Measurements from ENCODE around the gene NPM3. TPM values are rescaled to one million over a fixed set of nuclear protein-coding genes. Genes with fewer than 3 reads are reported as not detected.

Gene NPM3
- total RNA-seq, 1 donor = 64.8 TPM

DNA sequence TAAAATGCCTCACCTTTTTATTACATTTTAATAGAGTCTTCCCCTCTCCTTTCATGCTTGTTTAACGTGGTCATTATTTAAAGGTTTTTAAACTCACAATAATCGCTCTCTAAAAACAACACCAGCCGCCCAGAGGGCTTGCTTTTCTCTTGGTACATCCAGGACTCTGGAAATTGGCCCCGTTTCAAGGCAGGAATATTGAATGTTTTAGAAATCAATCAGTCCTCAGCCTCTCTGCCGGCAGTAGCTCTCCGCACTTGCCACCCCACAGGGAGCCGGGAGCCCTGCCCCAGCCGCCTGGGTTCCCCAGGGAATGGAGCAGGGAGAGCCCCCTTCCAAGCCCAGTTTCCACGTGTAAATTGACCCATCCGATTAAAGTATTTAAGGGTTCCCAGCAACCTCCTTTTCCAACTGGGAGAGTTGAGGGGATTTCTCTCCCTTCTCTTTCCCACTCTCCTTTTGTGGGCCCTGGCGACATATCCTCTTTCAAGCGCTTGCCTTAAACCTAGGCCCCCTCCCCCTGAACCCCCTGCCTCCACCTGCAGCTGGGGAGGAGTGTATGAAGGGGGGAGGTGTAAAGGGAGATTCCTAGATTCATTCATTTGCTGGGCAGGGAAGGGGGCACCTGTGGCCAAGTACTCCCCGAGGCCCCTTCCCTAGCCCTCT lies 9.2 kb downstream of the NPM3 start:
- peak; percentile 81 for DNase-seq (ENCODE audit: insufficient read length, low spot score, missing footprints)
- peaks cover 14% of the 10 kb centered on the region for H4K20me1 ChIP-seq (ENCODE audit: insufficient read depth, low read length)
- H3K9me3 ChIP-seq (ENCODE audit: low read depth, low read length) = no peaks in the 10 kb centered on the region
- H3K4me2 ChIP-seq (ENCODE audit: insufficient read depth, low read length) = no peak overlapping the region
- no peaks in the 10 kb centered on the region for H3K4me1 ChIP-seq (ENCODE audit: insufficient read depth, low read length)
- no peak overlapping the region for H2AFZ ChIP-seq (ENCODE audit: low read length)
- no peak overlapping the region for H3K27ac ChIP-seq (ENCODE audit: low read depth, low read length)
- H3K4me3 ChIP-seq (ENCODE audit: insufficient read depth, low read length) = no peak overlapping the region
- H3K36me3 ChIP-seq (ENCODE audit: insufficient read depth, low read length) = no peaks in the 10 kb centered on the region
- no peaks in the 10 kb centered on the region for H3K79me2 ChIP-seq (ENCODE audit: insufficient read depth, low read length)
- peaks cover 51% of the 10 kb centered on the region for H3K27me3 ChIP-seq (ENCODE audit: insufficient read depth, low read length)
- TF ChIP-seq, protein P1, sequence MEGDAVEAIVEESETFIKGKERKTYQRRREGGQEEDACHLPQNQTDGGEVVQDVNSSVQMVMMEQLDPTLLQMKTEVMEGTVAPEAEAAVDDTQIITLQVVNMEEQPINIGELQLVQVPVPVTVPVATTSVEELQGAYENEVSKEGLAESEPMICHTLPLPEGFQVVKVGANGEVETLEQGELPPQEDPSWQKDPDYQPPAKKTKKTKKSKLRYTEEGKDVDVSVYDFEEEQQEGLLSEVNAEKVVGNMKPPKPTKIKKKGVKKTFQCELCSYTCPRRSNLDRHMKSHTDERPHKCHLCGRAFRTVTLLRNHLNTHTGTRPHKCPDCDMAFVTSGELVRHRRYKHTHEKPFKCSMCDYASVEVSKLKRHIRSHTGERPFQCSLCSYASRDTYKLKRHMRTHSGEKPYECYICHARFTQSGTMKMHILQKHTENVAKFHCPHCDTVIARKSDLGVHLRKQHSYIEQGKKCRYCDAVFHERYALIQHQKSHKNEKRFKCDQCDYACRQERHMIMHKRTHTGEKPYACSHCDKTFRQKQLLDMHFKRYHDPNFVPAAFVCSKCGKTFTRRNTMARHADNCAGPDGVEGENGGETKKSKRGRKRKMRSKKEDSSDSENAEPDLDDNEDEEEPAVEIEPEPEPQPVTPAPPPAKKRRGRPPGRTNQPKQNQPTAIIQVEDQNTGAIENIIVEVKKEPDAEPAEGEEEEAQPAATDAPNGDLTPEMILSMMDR (IDR thresholded peaks at IDR 0.05; ENCODE audit: extremely low read depth, low read depth, low read length) = no peak

DNA sequence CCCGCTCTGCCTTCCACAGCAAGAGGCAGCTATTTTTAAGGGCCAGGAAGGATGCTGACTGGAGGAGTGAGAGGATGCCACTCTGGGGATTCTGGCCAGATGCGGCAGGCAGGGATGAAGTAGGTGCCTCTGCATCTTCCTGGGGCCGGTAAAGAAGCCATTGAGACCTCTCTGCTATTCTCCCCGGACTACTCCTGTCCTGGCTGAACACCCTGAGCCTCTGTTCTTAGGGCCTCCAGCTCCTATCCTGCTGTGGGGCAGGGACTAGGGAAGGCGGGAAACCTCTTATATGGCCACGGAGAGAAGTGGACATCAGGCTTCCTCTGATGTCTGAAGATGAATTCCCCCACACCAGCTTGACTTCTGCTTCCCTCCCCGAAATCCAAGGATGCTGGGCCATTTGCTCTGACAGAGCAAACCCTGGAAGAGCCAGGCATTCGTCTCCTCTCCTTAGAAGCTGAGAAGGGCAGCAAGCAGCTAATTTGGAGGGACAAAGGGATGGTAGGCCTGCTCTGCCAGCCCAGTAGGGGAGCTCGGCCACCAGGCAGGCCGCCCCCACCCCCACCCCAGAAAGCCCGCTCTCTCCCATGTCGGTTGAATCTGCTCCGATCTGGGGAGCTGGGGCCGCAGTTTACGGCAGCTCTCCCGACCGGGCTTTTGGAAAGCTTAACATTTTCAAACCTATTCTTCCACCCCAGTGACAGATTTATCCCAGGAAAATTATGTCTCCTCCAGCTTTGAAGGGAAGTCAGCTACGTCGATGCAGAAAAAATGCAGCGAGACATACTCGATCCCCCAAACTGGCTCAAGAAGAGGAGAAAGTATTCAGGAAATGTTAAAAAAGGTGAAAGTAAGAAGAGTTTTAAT lies 10.1 kb downstream of the NPM3 start:
- peaks cover 55% of the 10 kb centered on the region for H3K27me3 ChIP-seq (ENCODE audit: insufficient read depth, low read length)
- peak; percentile 85 for DNase-seq (ENCODE audit: insufficient read length, low spot score, missing footprints)
- peaks cover 7% of the 10 kb centered on the region for H4K20me1 ChIP-seq (ENCODE audit: insufficient read depth, low read length)
- H3K9me3 ChIP-seq (ENCODE audit: low read depth, low read length) = no peaks in the 10 kb centered on the region
- H3K4me2 ChIP-seq (ENCODE audit: insufficient read depth, low read length) = no peak overlapping the region
- H3K36me3 ChIP-seq (ENCODE audit: insufficient read depth, low read length) = no peaks in the 10 kb centered on the region
- TF ChIP-seq, protein P1 (IDR thresholded peaks at IDR 0.05; ENCODE audit: extremely low read depth, low read depth, low read length) = no peak
- H2AFZ ChIP-seq (ENCODE audit: low read length) = no peak overlapping the region
- no peaks in the 10 kb centered on the region for H3K4me1 ChIP-seq (ENCODE audit: insufficient read depth, low read length)
- no peaks in the 10 kb centered on the region for H3K79me2 ChIP-seq (ENCODE audit: insufficient read depth, low read length)
- H3K4me3 ChIP-seq (ENCODE audit: insufficient read depth, low read length) = no peak overlapping the region
- H3K27ac ChIP-seq (ENCODE audit: low read depth, low read length) = no peak overlapping the region

DNA sequence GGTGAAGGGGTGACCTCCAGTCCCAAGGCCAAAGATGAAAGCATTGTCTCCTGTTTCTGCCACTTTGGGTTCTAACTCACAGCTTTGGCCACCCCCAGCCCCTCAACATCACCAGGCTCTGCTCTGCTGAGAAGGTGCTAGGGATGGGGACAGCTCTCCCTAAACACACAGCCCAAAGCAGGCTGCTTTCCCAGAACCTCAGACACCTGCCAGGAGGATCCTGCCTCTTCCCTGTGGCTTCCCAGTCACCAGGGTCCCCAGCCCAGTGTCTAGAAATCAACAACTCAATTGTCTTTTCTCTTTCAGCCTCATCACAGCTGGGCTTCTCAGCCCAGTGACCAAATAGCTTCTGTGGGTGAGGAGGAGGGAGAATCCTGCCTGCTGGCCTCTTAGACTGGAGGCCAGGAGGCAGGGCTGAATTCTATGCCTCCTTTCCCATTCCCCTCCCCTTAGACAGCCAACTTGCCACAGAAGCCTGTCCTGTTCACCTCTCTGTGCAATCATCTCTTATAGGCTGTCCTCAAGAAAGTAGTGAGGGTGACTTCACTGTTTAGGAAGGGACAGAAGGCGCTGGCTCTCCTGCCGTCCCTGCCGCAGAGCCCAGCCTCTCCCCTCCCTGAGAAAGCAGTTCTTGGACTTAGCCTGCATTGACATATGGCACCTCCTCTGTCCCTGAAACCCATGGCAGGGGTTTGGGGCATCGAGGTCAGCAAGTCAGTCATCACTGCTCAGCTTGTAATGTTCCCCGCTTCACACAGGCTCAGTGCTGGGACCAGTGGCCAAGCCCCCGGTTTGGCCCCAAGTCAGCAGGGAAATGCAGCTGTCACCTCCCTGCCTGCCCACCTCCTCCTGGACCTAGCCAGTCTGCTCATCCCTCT lies 11.0 kb downstream of the NPM3 start:
- H3K4me2 ChIP-seq (ENCODE audit: insufficient read depth, low read length) = no peak overlapping the region
- peaks cover 58% of the 10 kb centered on the region for H3K27me3 ChIP-seq (ENCODE audit: insufficient read depth, low read length)
- H3K36me3 ChIP-seq (ENCODE audit: insufficient read depth, low read length) = no peaks in the 10 kb centered on the region
- no peak overlapping the region for H3K4me3 ChIP-seq (ENCODE audit: insufficient read depth, low read length)
- H2AFZ ChIP-seq (ENCODE audit: low read length) = no peak overlapping the region
- no peaks in the 10 kb centered on the region for H3K4me1 ChIP-seq (ENCODE audit: insufficient read depth, low read length)
- peaks cover 2% of the 10 kb centered on the region for H4K20me1 ChIP-seq (ENCODE audit: insufficient read depth, low read length)
- TF ChIP-seq, protein P1 (IDR thresholded peaks at IDR 0.05; ENCODE audit: extremely low read depth, low read depth, low read length) = no peak
- no peaks in the 10 kb centered on the region for H3K79me2 ChIP-seq (ENCODE audit: insufficient read depth, low read length)
- peak; percentile 74 for DNase-seq (ENCODE audit: insufficient read length, low spot score, missing footprints)
- H3K27ac ChIP-seq (ENCODE audit: low read depth, low read length) = no peak overlapping the region
- H3K9me3 ChIP-seq (ENCODE audit: low read depth, low read length) = no peaks in the 10 kb centered on the region
